K562 (cell line): ENCODE results near the gene IL6ST. TPM values are rescaled to one million over a fixed set of nuclear protein-coding genes. Genes with fewer than 3 reads are reported as not detected.
A peak's percentile ranks its signal among the peaks of the same experiment; 100 is the strongest.

Source experiments
- ATAC-seq: fragments of 200-7000 bp; cut with Tn5 transposase; 3 replicates; pipeline ENCODE4 v1.9.1; 2020; ENCODE audit warnings: moderate library complexity
- BruUV-seq: library from RNA; stranded (reverse); fragments of 400-500 nt; replicated peaks from 2 replicates; lab custom pipeline; 2021; lab: Mats Ljungman, UMichigan
- CTCF ChIA-PET: fragments of 300-600 bp; formaldehyde crosslinking; extraction: SDS; loops from one replicate; lab custom pipeline; 2021; ENCODE audit warnings: low intra/inter-chr PET ratio; lab: Yijun Ruan, JAX
- POLR2A ChIA-PET: fragments of 300-600, 350-650 bp; sonication (Branson Sonifier 250); formaldehyde crosslinking; extraction: SDS; loops from one replicate; lab custom pipeline; 2021; ENCODE audit warnings: antibody characterized with exemption, inconsistent platforms; lab: Yijun Ruan, JAX
- DNase-seq, 4 experiments: peaks; one replicate each; pipeline versions ENCODE4 v3.0.0 to v3.0.0-alpha.2; 2011 to 2018; ENCODE audit warnings: low spot score in 3 of 4, mixed read lengths in 3 of 4; ENCODE audit errors: extremely low read depth in 1 of 4
- FAIRE-seq: peaks from 2 replicates; lab custom pipeline; 2011; peaks lifted over from hg19 to GRCh38; lab: Jason Lieb, UNC
- H2AFZ ChIP-seq: 2 replicates; pipeline ENCODE4 v1.6.0; 2011; ENCODE audit warnings: low read depth, low read length, control low read depth, inconsistent platforms
- H3K27ac ChIP-seq: fragments of 200-600 bp; 3 replicates; pipeline ENCODE4 v1.8.0; 2011; ENCODE audit warnings: low read depth, mild to moderate bottlenecking, control low read depth, inconsistent platforms, low read length, moderate library complexity, mixed read lengths; ENCODE audit errors: extremely low read depth
- H3K27me3 ChIP-seq, 2 experiments: fragments of 300-600 bp in 1 of 2; 2 replicates in 1 of 2; 3 replicates in 1 of 2; pipeline versions ENCODE4 v1.6.0 to v1.8.0; 2011; ENCODE audit warnings: inconsistent platforms in 2 of 2, low read length in 2 of 2, mild to moderate bottlenecking in 1 of 2, mixed read lengths in 1 of 2, moderate library complexity in 1 of 2; ENCODE audit not compliant: control insufficient read depth in 2 of 2, insufficient read depth in 2 of 2
- H3K36me3 ChIP-seq: fragments of 300-600 bp; 3 replicates; pipeline ENCODE4 v1.8.0; 2011; ENCODE audit warnings: mild to moderate bottlenecking, low read length, inconsistent platforms; ENCODE audit not compliant: control insufficient read depth, insufficient read depth
- H3K4me1 ChIP-seq, 2 experiments: fragments of 200-600 bp in 1 of 2; replicated peaks in 1 of 2; 2 replicates in 1 of 2; 3 replicates in 1 of 2; pipeline versions ENCODE4 v1.5.1 to v1.8.0; 2011; ENCODE audit warnings: inconsistent platforms in 2 of 2, low read length in 2 of 2, mild to moderate bottlenecking in 1 of 2, mixed read lengths in 1 of 2, moderate library complexity in 1 of 2; ENCODE audit not compliant: control insufficient read depth in 2 of 2, insufficient read depth in 2 of 2
- H3K4me2 ChIP-seq: 2 replicates; pipeline ENCODE4 v1.6.1; 2011; ENCODE audit warnings: low read length, control low read depth, inconsistent platforms, mixed read lengths; ENCODE audit not compliant: insufficient read depth
- H3K4me3 ChIP-seq: fragments of 200-600 bp; sonication (generic), shearing (Covaris generic); 2 replicates; pipeline ENCODE4 v1.5.1; 2016; ENCODE audit warnings: control low read depth, inconsistent platforms
- H3K79me2 ChIP-seq: fragments of 200-600 bp; 3 replicates; pipeline ENCODE4 v1.8.0; 2011; ENCODE audit warnings: low read length, inconsistent platforms; ENCODE audit not compliant: control insufficient read depth, insufficient read depth
- H3K9ac ChIP-seq, 2 experiments: 2 replicates each; pipeline versions ENCODE4 v1.6.0 to v1.6.1; 2011; ENCODE audit warnings: low read depth in 2 of 2, low read length in 2 of 2, control low read depth in 1 of 2, inconsistent platforms in 1 of 2, mild to moderate bottlenecking in 1 of 2, mixed read lengths in 1 of 2; ENCODE audit not compliant: insufficient read depth in 1 of 2
- H3K9me1 ChIP-seq: one replicate; pipeline ENCODE4 v1.6.0; 2011; ENCODE audit warnings: inconsistent platforms, mild to moderate bottlenecking, low read length, moderate library complexity; ENCODE audit not compliant: control insufficient read depth, insufficient read depth
- H3K9me3 ChIP-seq: replicated peaks from 2 replicates; pipeline ENCODE4 v1.5.1; 2011; ENCODE audit warnings: low read depth, low read length, inconsistent platforms; ENCODE audit not compliant: control insufficient read depth, insufficient read depth
- H4K20me1 ChIP-seq: replicated peaks from 2 replicates; pipeline ENCODE4 v1.6.1; 2011; ENCODE audit warnings: low read length, inconsistent platforms, mixed read lengths; ENCODE audit not compliant: control insufficient read depth, insufficient read depth
- BRF2 ChIP-seq: IDR thresholded peaks from 3 replicates; pipeline ENCODE4 v1.6.1; 2011; ENCODE audit warnings: borderline replicate concordance, mild to moderate bottlenecking; ENCODE audit not compliant: insufficient read length, insufficient read depth
- CBFA2T3 ChIP-seq: fragments of 450-650 bp; IDR thresholded peaks from 2 replicates; pipeline ENCODE4 v1.6.1; 2017
- GABPA ChIP-seq: fragments of 200-800 bp; sonication (Bioruptor generic); conservative IDR thresholded peaks from 2 replicates; pipeline ENCODE4 v1.6.1; 2016; ENCODE audit warnings: low read depth, missing genetic modification characterization, missing compliant biosample characterization
- NONO ChIP-seq, 2 experiments: fragments of 200-400 bp in 1 of 2; fragments of 450-650 bp in 1 of 2; formaldehyde crosslinking in 1 of 2; IDR thresholded peaks; 2 replicates each; pipeline ENCODE4 v1.6.1; 2017; ENCODE audit warnings: low read depth in 2 of 2, mild to moderate bottlenecking in 2 of 2, moderate library complexity in 2 of 2, low read length in 1 of 2
- ZNF263 ChIP-seq: sonication (generic); formaldehyde crosslinking; IDR thresholded peaks from 2 replicates; pipeline ENCODE4 v1.8.0; 2022; ENCODE audit warnings: mild to moderate bottlenecking, missing genetic modification reagents, borderline replicate concordance
- ZNF407 ChIP-seq: fragments of 450-650 bp; IDR thresholded peaks from 2 replicates; pipeline ENCODE4 v1.6.1; 2016; ENCODE audit warnings: low read depth
- ZNF785 ChIP-seq: fragments of 250-450 bp; sonication (Bioruptor Pico); IDR thresholded peaks from 2 replicates; pipeline ENCODE4 v1.4.0; 2020; ENCODE audit warnings: mild to moderate bottlenecking
- whole genome bisulfite sequencing: fragments of 100-300 bp; shearing (Covaris generic); methylation state at CpG from one replicate; pipeline ENCODE4 v1.1.6; 2016; ENCODE audit warnings: low coverage, mixed read lengths; ENCODE audit not compliant: insufficient coverage; ENCODE audit errors: missing lambda C conversion rate; 5-methylcytosine and 5-hydroxymethylcytosine counted together
- in situ Hi-C: fragments of 300-500 bp; cut with MboI; formaldehyde crosslinking; loops from 4 replicates; pipeline ENCODE4 v1.15.0; 2018; ENCODE audit warnings: inconsistent platforms, mixed read lengths
- intact Hi-C: fragments of 100-400 bp; cut with micrococcal nuclease; formaldehyde crosslinking; loops from 2 replicates; pipeline ENCODE4 v1.14.2; 2022
- polyA plus RNA-seq, 8 experiments: library from polyadenylated mRNA; depleted of rRNA in 4 of 8; stranded (reverse) in 5 of 8; unstranded in 3 of 8; fragments of >200 nt; fragmentation: Nextera tagmentation in 2 of 8; fragmentation: Illumina TruSeq in 1 of 8; extraction: Ambion mirVana in 2 of 8; extraction: Trizol in 1 of 8; gene quantifications; 2 replicates each; pipeline versions ENCODE4 v1.2.1 to v1.2.3, GENCODE V29; 2011 to 2014; ENCODE audit warnings: inconsistent platforms in 1 of 8, missing spikeins in 1 of 8
- total RNA-seq, 7 experiments: library from RNA; depleted of rRNA in 6 of 7; stranded (reverse); fragments of >200 nt in 6 of 7; fragmentation: Illumina TruSeq in 2 of 7; extraction: Trizol in 2 of 7; gene quantifications; 2 replicates each; pipeline versions ENCODE4 v1.2.1 to v1.2.3, GENCODE V29; 2011 to 2021; ENCODE audit warnings: low replicate concordance in 1 of 7

The IL6ST gene
- total and polyA plus RNA-seq, 9 of the 15 experiments (the other 6 are each of a cell fraction or from before 2014, with no cell fraction given), result 2.0 to 27.0 (median 7.9) TPM

GRCh38 chr5:56011835-56012234 lies 17.1 kb upstream of the IL6ST start:
- ATAC-seq, result no peak

DNA sequence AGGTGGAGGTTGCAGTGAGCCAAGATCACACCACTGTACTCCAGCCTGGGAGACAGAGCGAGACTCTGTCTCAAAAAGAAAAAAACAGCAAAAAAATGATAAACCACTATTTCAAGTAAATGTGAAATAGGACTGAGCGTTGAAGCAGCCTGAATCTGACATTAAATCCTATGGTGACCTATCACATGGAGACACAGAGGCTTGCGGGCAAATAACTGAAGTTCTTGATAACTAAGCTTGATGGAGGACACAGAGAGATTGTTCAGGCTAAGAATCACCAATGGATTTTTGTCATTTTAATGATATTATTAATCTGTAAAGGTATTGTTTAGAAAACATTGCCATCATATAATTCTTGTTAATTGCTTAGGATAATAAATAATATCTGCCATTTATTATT lies 15.7 kb upstream of the IL6ST start:
- H2AFZ ChIP-seq, result no peak overlapping the region
- no TSS peak for BruUV-seq
- CTCF ChIA-PET, result no interaction called here
- no peaks in the 10 kb centered on the region for H3K79me2 ChIP-seq
- H3K9ac ChIP-seq, result no peak overlapping the region
- no peak overlapping the region for H3K4me3 ChIP-seq
- no peaks in the 10 kb centered on the region for H3K27me3 ChIP-seq
- 83% methylated on average over 3 of the region's 3 CpGs for WGBS
- H3K27ac ChIP-seq, result no peak overlapping the region
- no peaks in the 10 kb centered on the region for H3K9me3 ChIP-seq
- no peak for FAIRE-seq
- peaks cover 7 to 12% of the 10 kb centered on the region in 2 experiments; a peak in 4 of 5 replicates for H3K4me1 ChIP-seq
- in situ Hi-C loops (no loop called here), intact Hi-C loops (no loop called here)
- no peaks in the 10 kb centered on the region for H3K36me3 ChIP-seq
- H3K4me2 ChIP-seq, result no peak overlapping the region
- no peaks in the 10 kb centered on the region for H3K9me1 ChIP-seq
- POLR2A ChIA-PET, result interaction anchor here (0.6 to 0.7 kb wide), 2 partner anchors 10 to 48 kb away, joined by 3 to 4 read pairs; no protein-coding TSS in a partner anchor
- no peaks in the 10 kb centered on the region for H4K20me1 ChIP-seq
- DNase-seq, result no peak
- no peak for ATAC-seq
- TF ChIP-seq GABPA (tag) (no peak), ZNF263 (CRISPR knock-in tag) (no peak), ZNF407 (no peak), ZNF785 (no peak), BRF2 (no peak)

More at GRCh38 chr5:56011835-56012234, 17.1 kb upstream of the IL6ST start:
- Histone ChIP-seq H3K27ac (no peak overlapping the region), H3K27me3 (no peaks in the 10 kb centered on the region), H3K9me1 (no peaks in the 10 kb centered on the region), H3K9me3 (no peaks in the 10 kb centered on the region), H3K4me1 (peaks cover 7 to 12% of the 10 kb centered on the region in 2 experiments; a peak in 4 of 5 replicates), H2AFZ (no peak overlapping the region), H3K4me3 (no peak overlapping the region), H3K36me3 (no peaks in the 10 kb centered on the region), H4K20me1 (no peaks in the 10 kb centered on the region), H3K9ac (no peak overlapping the region), H3K79me2 (no peaks in the 10 kb centered on the region)
- 56% methylated on average over 3 of the region's 3 CpGs for WGBS
- intact Hi-C loops (no loop called here), in situ Hi-C loops (no loop called here)
- BruUV-seq, result no TSS peak
- DNase-seq (no peak), FAIRE-seq (no peak)
- peak; percentile 9; the same call in 1 of the 2 replicates for TF ChIP-seq CBFA2T3
- TF ChIP-seq NONO (IDR thresholded peaks at IDR 0.05; ENCODE audit: low read depth in 2 of 2, low read length in 1 of 2), result no peak
- TF ChIP-seq, all 486 proteins: peak for 1
- ChIA-PET POLR2A (interaction anchor here (0.6 kb wide), 1 partner anchor 224 kb away, joined by 4 read pairs; no protein-coding TSS in a partner anchor), CTCF (interaction anchor here (0.5 kb wide), 1 partner anchor 141 kb away, joined by 3 read pairs; no protein-coding TSS in a partner anchor)
- H3K4me2 ChIP-seq, result no peak overlapping the region
